NOMO-1 treated with DMSO at 0.1 percent for 48 hours (cell line): ENCODE results near the gene TENT4B.

Experiments used
- DNase-seq: peaks from one replicate; lab custom pipeline; 2025; ENCODE audit not compliant: unreplicated experiment; lab: John Stamatoyannopoulos, UW

TENT4B gene

DNA sequence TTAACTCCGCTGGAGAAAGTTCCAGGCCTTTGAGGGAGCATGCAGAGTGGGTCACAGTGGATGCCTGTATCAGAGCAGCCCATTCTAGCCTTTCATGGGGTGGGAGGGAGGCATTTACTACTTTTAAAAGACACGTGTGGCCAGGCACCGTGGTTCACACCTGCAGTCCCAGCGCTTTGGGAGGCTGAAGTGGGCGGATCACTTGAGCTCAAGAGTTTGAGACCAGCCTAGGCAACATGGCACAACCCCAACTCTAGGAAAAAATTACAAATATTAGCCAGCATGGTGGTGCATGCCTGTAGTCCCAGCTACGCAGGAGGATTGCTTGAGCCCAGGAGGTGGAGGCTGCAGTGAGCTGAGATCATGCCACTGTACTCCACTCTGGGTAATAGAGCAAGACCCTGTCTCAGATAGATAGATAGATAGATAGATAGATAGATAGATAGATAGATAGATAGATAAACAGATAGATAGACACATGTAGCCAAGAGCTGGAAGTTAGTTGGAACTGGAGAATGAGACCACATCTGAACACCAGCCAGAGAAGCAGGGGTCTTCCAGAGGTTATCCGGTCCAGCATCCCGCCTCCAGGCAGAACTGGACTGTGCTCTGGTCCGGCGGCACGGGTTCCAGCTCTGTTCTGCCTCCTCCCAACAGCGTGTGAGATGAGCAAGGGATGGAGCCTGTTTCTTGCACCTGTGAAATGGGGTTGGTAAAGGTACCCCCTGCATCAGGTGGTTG, 116.8 kb downstream of the TENT4B start:
- DNase-seq = no peak

- DNase-seq = peak; percentile 18
These were observed 117.5 kb downstream of the TENT4B start for GRCh38 chr16:50270510-50271147.

GRCh38 chr16:50271148-50272041, 118.3 kb downstream of the TENT4B start:
- no peak for DNase-seq

DNA sequence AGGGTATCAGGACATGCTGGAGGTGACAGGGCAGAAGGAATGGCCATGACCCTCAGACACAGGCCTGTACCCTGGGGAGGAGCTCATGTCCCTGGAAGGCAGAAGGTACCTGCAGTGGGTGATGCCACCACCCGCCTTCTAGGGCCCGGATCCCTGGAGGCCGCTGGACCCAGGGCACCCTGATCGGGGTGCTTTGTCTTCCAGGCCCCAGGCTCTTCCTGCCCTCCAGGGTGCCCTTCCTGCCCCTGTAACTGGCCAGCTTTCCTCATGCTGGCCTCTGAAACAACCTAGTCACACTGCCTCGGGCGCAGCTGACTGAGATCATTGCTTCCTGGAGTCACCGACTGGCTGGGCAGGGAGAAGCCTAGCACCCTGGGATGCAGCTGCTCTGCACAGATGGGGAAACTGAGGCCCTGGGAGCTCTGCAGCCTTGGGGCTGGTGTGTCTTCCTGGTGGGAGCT, 119.0 kb downstream of the TENT4B start:
- DNase-seq = no peak

- no peak for DNase-seq
These were observed 119.7 kb downstream of the TENT4B start for GRCh38 chr16:50272687-50273381.

DNA sequence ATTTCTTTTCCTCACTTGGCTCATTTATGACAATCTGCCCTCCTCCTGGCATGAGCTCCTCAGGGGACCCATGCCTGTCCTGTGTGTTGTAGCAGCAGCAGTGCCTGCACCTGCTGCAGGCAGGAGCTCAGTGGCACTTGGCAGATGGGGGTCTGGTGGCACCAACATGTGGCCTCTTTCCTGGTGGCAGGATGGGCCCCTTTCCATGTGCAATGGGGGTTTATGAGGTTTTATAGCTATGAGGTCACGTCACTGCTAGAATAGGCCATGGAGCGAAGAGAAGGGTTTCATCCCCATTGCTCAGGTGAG, 120.2 kb downstream of the TENT4B start:
- DNase-seq = no peak

DNA sequence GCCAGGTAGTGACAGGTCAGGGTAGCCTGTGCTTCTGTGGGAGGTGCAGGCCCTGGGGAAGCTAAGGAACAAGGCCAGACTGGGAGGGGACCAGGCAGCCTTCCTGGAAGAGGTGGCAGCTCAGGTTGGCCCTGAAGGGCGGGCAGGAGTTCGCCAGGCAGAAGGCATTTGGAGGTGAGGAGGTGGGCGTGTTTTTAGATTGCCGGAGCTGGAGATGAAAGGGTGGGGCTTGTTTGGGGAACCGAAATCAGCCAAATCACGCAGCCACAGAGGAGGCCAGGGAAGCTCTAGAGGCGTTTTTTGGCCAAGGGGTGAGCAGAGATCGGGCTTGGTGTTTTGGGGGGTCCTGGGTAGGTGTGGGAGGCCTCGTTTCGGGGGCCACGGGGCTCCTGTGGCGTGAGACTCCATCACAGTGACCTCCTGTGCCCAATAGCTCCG, 120.8 kb downstream of the TENT4B start:
- peak; percentile 93 for DNase-seq

GRCh38 chr16:50274326-50275097, 121.4 kb downstream of the TENT4B start:
- DNase-seq = peak; percentile 73

DNA sequence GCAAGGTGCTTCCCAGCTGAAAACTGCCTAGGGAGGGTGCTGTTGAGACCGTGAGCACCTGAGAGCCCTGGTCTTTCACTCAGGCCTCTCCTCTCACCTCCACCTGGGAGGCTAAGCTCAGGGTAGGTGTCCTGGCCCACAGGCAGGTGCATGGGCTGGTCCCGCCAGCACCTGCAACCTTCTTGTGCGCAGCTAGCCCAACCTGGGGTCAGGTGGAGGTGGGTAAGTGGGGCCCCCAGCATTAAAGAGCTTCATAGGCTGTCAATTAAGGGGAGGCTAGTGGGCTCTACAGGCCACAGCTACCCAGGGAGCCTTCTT, 122.0 kb downstream of the TENT4B start:
- DNase-seq = no peak

- DNase-seq = peak; percentile 10
These were observed 122.6 kb downstream of the TENT4B start for GRCh38 chr16:50275428-50276325.

- no peak for DNase-seq
These were observed 123.2 kb downstream of the TENT4B start for GRCh38 chr16:50276326-50276640.

GRCh38 chr16:50276801-50277555, 123.9 kb downstream of the TENT4B start:
- peak; percentile 65 for DNase-seq

- DNase-seq = no peak
These were observed 125.1 kb downstream of the TENT4B start for GRCh38 chr16:50278251-50278650.

DNA sequence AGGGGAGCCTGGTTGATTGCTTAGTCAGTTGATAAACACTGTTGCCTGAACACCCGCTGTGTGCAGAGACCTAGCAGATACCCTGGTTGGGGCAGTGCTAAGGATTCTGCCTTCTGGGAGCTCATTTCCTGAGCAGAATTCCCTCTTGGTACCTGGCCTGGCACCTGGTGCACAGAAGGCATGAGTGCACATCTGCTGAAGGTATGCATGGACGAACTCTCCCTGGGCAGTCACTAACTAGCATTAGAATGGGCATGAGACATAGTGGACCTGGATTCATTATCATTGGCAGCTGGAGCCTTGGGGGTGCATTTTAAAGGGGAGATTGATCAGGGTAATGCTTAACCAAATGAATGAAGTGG, 126.4 kb downstream of the TENT4B start:
- DNase-seq = no peak

GRCh38 chr16:50280932-50281331, 127.8 kb downstream of the TENT4B start:
- DNase-seq = no peak
